Astrocyte (in vitro differentiated cells and primary cell): ENCODE results near the gene C1QL1. TPM values are rescaled to one million over a fixed set of nuclear protein-coding genes. Genes with fewer than 3 reads are reported as not detected.

ENCODE experiments used
- DNase-seq: peaks from one replicate; pipeline ENCODE4 v3.0.0-alpha.2; 2010; ENCODE audit warnings: low read depth
- FAIRE-seq: peaks from 2 replicates; lab custom pipeline; 2011; peaks lifted over from hg19 to GRCh38; lab: Jason Lieb, UNC
- H2AFZ ChIP-seq: 2 replicates; pipeline ENCODE4 v1.6.0; 2012; ENCODE audit warnings: low read depth, low read length, inconsistent platforms
- H3K27ac ChIP-seq: 2 replicates; pipeline ENCODE4 v1.5.1; 2011; ENCODE audit warnings: low read depth, low read length, inconsistent platforms
- H3K27me3 ChIP-seq: 2 replicates; pipeline ENCODE4 v1.6.0; 2011; ENCODE audit warnings: low read length, inconsistent platforms; ENCODE audit not compliant: insufficient read depth
- H3K36me3 ChIP-seq: 2 replicates; pipeline ENCODE4 v1.5.1; 2011; ENCODE audit warnings: low read length, inconsistent platforms; ENCODE audit not compliant: insufficient read depth
- H3K4me1 ChIP-seq: 2 replicates; pipeline ENCODE4 v1.5.1; 2011; ENCODE audit warnings: low read length, inconsistent platforms; ENCODE audit not compliant: insufficient read depth
- H3K4me2 ChIP-seq: 2 replicates; pipeline ENCODE4 v1.6.0; 2012; ENCODE audit warnings: low read length, inconsistent platforms
- H3K4me3 ChIP-seq: 2 replicates; pipeline ENCODE4 v1.5.1; 2011; ENCODE audit warnings: low read depth, mild to moderate bottlenecking, low read length, inconsistent platforms; ENCODE audit not compliant: insufficient read depth
- H3K79me2 ChIP-seq: 2 replicates; pipeline ENCODE4 v1.6.0; 2012; ENCODE audit warnings: mild to moderate bottlenecking, low read length, inconsistent platforms; ENCODE audit not compliant: insufficient read depth
- H3K9ac ChIP-seq: 2 replicates; pipeline ENCODE4 v1.6.0; 2012; ENCODE audit warnings: mild to moderate bottlenecking, low read length, inconsistent platforms
- H3K9me3 ChIP-seq: 2 replicates; pipeline ENCODE4 v1.5.1; 2012; ENCODE audit warnings: low read depth, mild to moderate bottlenecking, low read length, inconsistent platforms; ENCODE audit not compliant: insufficient read depth
- H4K20me1 ChIP-seq: 2 replicates; pipeline ENCODE4 v1.6.0; 2012; ENCODE audit warnings: low read length, inconsistent platforms; ENCODE audit not compliant: insufficient read depth
- H3K27ac Mint-ChIP-seq: one replicate; pipeline ENCODE4 v1.8.0; 2021; ENCODE audit warnings: mild to moderate bottlenecking, mixed read lengths; ENCODE audit not compliant: unreplicated experiment
- H3K27me3 Mint-ChIP-seq: one replicate; pipeline ENCODE4 v1.8.0; 2021; ENCODE audit warnings: low read depth, mixed read lengths; ENCODE audit not compliant: unreplicated experiment
- H3K36me3 Mint-ChIP-seq: one replicate; pipeline ENCODE4 v1.8.0; 2021; ENCODE audit warnings: low read depth, mixed read lengths; ENCODE audit not compliant: unreplicated experiment
- H3K4me1 Mint-ChIP-seq: one replicate; pipeline ENCODE4 v1.8.0; 2021; ENCODE audit warnings: low read depth, mixed read lengths; ENCODE audit not compliant: unreplicated experiment
- H3K4me3 Mint-ChIP-seq: one replicate; pipeline ENCODE4 v1.8.0; 2021; ENCODE audit warnings: mild to moderate bottlenecking, moderate library complexity, mixed read lengths; ENCODE audit not compliant: unreplicated experiment
- H3K9me3 Mint-ChIP-seq: one replicate; pipeline ENCODE4 v1.8.0; 2021; ENCODE audit warnings: mild to moderate bottlenecking, mixed read lengths; ENCODE audit not compliant: unreplicated experiment
- EZH2 ChIP-seq: IDR thresholded peaks from 2 replicates; pipeline ENCODE4 v1.6.1; 2012; ENCODE audit warnings: mild to moderate bottlenecking, low read length, inconsistent platforms; ENCODE audit not compliant: insufficient read depth
- total RNA-seq: library from RNA; stranded (reverse); gene quantifications from 2 replicates; pipeline ENCODE4 v1.2.1, GENCODE V29; 2021
- TF ChIP-seq, protein P1 (sequence below): IDR thresholded peaks from 2 replicates; pipeline ENCODE4 v1.5.1; 2011; ENCODE audit warnings: low read depth, mild to moderate bottlenecking, inconsistent platforms, low read length, moderate library complexity; ENCODE audit not compliant: insufficient read depth

The C1QL1 gene
- total RNA-seq, 1 donor from 2014 or later, result not detected

GRCh38 chr17:44926821-44927525, 41.1 kb downstream of the C1QL1 start:
- Mint-ChIP-seq H3K4me1 (no peaks in the 10 kb centered on the region), H3K36me3 (no peaks in the 10 kb centered on the region)
- no peaks in the 10 kb centered on the region for H3K79me2 ChIP-seq

GRCh38 chr17:44925731-44926697, 42.1 kb downstream of the C1QL1 start:
- H3K4me3 ChIP-seq, result no peak overlapping the region
- peaks cover 29% of the 10 kb centered on the region for H3K27me3 Mint-ChIP-seq
- H3K4me1 ChIP-seq, result no peaks in the 10 kb centered on the region
- no peaks in the 10 kb centered on the region for H3K36me3 Mint-ChIP-seq
- H3K9me3 Mint-ChIP-seq, result no peaks in the 10 kb centered on the region
- H3K27ac Mint-ChIP-seq, result no peak overlapping the region
- TF ChIP-seq EZH2, result no peak
- TF ChIP-seq, protein P1, sequence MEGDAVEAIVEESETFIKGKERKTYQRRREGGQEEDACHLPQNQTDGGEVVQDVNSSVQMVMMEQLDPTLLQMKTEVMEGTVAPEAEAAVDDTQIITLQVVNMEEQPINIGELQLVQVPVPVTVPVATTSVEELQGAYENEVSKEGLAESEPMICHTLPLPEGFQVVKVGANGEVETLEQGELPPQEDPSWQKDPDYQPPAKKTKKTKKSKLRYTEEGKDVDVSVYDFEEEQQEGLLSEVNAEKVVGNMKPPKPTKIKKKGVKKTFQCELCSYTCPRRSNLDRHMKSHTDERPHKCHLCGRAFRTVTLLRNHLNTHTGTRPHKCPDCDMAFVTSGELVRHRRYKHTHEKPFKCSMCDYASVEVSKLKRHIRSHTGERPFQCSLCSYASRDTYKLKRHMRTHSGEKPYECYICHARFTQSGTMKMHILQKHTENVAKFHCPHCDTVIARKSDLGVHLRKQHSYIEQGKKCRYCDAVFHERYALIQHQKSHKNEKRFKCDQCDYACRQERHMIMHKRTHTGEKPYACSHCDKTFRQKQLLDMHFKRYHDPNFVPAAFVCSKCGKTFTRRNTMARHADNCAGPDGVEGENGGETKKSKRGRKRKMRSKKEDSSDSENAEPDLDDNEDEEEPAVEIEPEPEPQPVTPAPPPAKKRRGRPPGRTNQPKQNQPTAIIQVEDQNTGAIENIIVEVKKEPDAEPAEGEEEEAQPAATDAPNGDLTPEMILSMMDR, result no peak
- no peak overlapping the region for H3K27ac ChIP-seq
- H4K20me1 ChIP-seq, result no peaks in the 10 kb centered on the region
- DNase-seq (no peak), FAIRE-seq (no peak)
- H3K4me3 Mint-ChIP-seq, result no peak overlapping the region
- no peak overlapping the region for H2AFZ ChIP-seq
- no peaks in the 10 kb centered on the region for H3K79me2 ChIP-seq
- H3K9me3 ChIP-seq, result no peaks in the 10 kb centered on the region
- H3K27me3 ChIP-seq, result peaks cover 6% of the 10 kb centered on the region
- no peak overlapping the region for H3K9ac ChIP-seq
- no peak overlapping the region for H3K4me2 ChIP-seq
- peaks cover 6% of the 10 kb centered on the region for H3K36me3 ChIP-seq
- H3K4me1 Mint-ChIP-seq, result no peaks in the 10 kb centered on the region

More at GRCh38 chr17:44926821-44927525, 41.1 kb downstream of the C1QL1 start:
- Histone ChIP-seq H2AFZ (no peak overlapping the region), H3K4me1 (no peaks in the 10 kb centered on the region), H3K4me3 (no peak overlapping the region), H3K27me3 (no peaks in the 10 kb centered on the region), H3K9me3 (no peaks in the 10 kb centered on the region), H3K4me2 (no peak overlapping the region), H4K20me1 (no peaks in the 10 kb centered on the region), H3K36me3 (peaks cover 6% of the 10 kb centered on the region), H3K27ac (no peak overlapping the region), H3K9ac (no peak overlapping the region)
- H3K9me3 Mint-ChIP-seq, result no peaks in the 10 kb centered on the region
- TF ChIP-seq EZH2, result no peak
- TF ChIP-seq, protein P1, result no peak
- FAIRE-seq (no peak), DNase-seq (no peak)
- H3K4me3 Mint-ChIP-seq, result no peak overlapping the region
- peaks cover 27% of the 10 kb centered on the region for H3K27me3 Mint-ChIP-seq
- no peak overlapping the region for H3K27ac Mint-ChIP-seq
